NT2/D1 (cell line): ENCODE data around the gene GALNT18.

Experiments
- SUZ12 ChIP-seq: IDR thresholded peaks from 2 replicates; pipeline ENCODE4 v1.6.1; 2011; ENCODE audit not compliant: insufficient read length, insufficient read depth; ENCODE audit errors: extremely low read depth
- YY1 ChIP-seq: IDR thresholded peaks from 2 replicates; pipeline ENCODE4 v1.6.1; 2011; ENCODE audit not compliant: insufficient read length, insufficient read depth

GRCh38 chr11:11446967-11447366 lies 174.8 kb downstream of the GALNT18 start:
- TF ChIP-seq YY1 (no peak), SUZ12 (no peak)
